DOHH2 (cell line): ENCODE measurements around the gene IGF2BP2.

Experiments
- CTCF ChIP-seq: fragments of 200-600 bp; sonication (generic); IDR thresholded peaks from one replicate; pipeline ENCODE4 v1.5.1; 2014; ENCODE audit warnings: antibody characterized with exemption, mild to moderate bottlenecking, low read depth, low read length; ENCODE audit not compliant: poor library complexity, severe bottlenecking
- EZH2phosphoT487 ChIP-seq: fragments of 200-600 bp; sonication (generic); IDR thresholded peaks from 2 replicates; pipeline ENCODE4 v1.6.1; 2017; ENCODE audit warnings: borderline replicate concordance, mild to moderate bottlenecking, antibody characterized with exemption, low read length, moderate library complexity, mixed read lengths

- no peak for TF ChIP-seq EZH2phosphoT487
- no peak for TF ChIP-seq CTCF
Observed at GRCh38 chr3:185649414-185649813, 175.4 kb downstream of the IGF2BP2 start.
